ENCODE measurements around the gene TRIM56. TPM values are rescaled to one million over a fixed set of nuclear protein-coding genes. Genes with fewer than 3 reads are reported as not detected.

Gene TRIM56
- total RNA-seq, 2 experiments from 2014 or later: 29.9 to 31.8 TPM

DNA sequence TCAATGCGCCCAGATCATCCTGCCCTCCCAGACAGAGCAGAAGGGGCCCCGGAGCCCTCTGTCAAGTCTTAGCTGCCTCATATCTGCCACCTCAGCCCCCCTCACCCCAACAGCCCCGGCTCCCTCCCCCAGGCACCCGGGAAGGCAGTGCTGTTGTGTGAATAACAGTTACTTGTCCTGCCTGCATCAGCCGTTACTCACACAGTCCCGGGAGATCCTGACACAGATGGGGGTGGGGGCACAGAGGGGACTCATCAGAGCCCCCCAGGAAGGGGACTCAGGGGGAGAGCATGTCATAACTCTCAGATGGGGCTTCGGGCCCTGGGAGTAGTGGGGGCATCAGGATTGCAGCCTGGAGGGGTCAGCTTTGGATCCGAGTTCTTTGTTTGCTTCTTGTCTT lies 29.2 kb downstream of the TRIM56 start:
- Histone ChIP-seq H3K27me3 (ENCODE audit: control insufficient read depth in 1 of 2, insufficient read depth in 2 of 2, low read length in 2 of 2) (peaks cover 0 to 3% of the 10 kb centered on the region in 2 experiments), H3K4me3 (ENCODE audit: low read length) (no peak overlapping the region), H3K9me3 (ENCODE audit: control insufficient read depth in 1 of 2, insufficient read depth in 1 of 2, low read length in 2 of 2) (peaks cover 0 to 4% of the 10 kb centered on the region in 2 experiments), H3K27ac (ENCODE audit: low read depth in 1 of 2, low read length in 2 of 2) (no peak overlapping the region), H3K36me3 (ENCODE audit: insufficient read depth, low read length) (no peaks in the 10 kb centered on the region), H3K4me1 (ENCODE audit: insufficient read depth, low read length) (no peaks in the 10 kb centered on the region)
- Mint-ChIP-seq H3K4me1 (ENCODE audit: low read depth) (no peaks in the 10 kb centered on the region), H3K9me3 (no peaks in the 10 kb centered on the region), H3K27me3 (peaks cover 8% of the 10 kb centered on the region), H3K27ac (no peak overlapping the region), H3K36me3 (ENCODE audit: low read depth) (no peaks in the 10 kb centered on the region), H3K4me3 (no peak overlapping the region)
- TF ChIP-seq, protein P1, sequence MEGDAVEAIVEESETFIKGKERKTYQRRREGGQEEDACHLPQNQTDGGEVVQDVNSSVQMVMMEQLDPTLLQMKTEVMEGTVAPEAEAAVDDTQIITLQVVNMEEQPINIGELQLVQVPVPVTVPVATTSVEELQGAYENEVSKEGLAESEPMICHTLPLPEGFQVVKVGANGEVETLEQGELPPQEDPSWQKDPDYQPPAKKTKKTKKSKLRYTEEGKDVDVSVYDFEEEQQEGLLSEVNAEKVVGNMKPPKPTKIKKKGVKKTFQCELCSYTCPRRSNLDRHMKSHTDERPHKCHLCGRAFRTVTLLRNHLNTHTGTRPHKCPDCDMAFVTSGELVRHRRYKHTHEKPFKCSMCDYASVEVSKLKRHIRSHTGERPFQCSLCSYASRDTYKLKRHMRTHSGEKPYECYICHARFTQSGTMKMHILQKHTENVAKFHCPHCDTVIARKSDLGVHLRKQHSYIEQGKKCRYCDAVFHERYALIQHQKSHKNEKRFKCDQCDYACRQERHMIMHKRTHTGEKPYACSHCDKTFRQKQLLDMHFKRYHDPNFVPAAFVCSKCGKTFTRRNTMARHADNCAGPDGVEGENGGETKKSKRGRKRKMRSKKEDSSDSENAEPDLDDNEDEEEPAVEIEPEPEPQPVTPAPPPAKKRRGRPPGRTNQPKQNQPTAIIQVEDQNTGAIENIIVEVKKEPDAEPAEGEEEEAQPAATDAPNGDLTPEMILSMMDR (IDR thresholded peaks at IDR 0.05): no peak
- intact Hi-C loops (cut with DNase I, micrococcal nuclease): no loop called here
- ChIA-PET POLR2A (no interaction called here), CTCF (no interaction called here)
- DNase-seq (no peak), ATAC-seq (ENCODE audit: poor library complexity) (no peak)

DNA sequence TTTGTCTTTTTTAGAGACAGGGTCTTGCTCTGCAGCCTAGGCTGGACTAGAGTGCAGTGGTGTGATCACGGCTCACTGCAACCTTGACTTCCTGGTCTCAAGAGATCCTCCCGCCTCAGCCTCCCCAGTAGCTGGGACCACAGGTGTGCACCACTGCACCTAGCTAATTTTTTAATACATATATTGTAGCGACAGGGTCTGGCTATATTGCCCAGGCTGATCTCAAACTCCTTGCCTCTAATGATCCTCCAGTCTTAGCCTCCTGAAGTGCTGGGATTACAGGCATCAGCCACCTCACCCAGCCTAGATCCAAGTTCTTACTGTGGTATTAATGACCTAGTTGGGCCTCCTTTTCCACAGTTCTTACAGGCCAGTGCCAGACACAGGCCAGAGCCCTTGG lies 29.9 kb downstream of the TRIM56 start:
- POLR2A ChIA-PET: no interaction called here
- H3K4me3 Mint-ChIP-seq: no peak overlapping the region
- H3K4me1 ChIP-seq (ENCODE audit: insufficient read depth, low read length): no peaks in the 10 kb centered on the region

DNA sequence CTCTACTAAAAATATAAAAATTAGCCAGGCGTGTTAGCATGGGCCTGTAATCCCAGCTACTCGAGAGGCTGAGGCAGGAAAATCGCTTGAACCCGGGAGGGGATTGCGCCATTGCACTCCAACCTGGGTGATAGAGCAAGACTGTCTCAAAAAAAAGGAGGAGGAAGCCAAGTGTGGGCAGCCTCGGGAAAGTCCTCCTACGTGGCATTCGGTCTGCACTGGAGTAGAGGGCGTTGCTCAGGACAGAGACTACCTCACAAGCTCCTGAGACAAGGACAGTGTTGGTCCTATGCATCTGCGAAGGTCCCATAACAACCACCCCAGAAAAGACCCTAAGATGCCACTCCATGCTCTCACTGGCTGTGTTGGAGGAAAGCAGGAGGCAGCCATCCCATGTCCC lies 31.6 kb downstream of the TRIM56 start:
- Mint-ChIP-seq H3K4me1 (ENCODE audit: low read depth) (no peaks in the 10 kb centered on the region), H3K27me3 (peaks cover 25% of the 10 kb centered on the region), H3K27ac (no peak overlapping the region), H3K36me3 (ENCODE audit: low read depth) (no peaks in the 10 kb centered on the region), H3K4me3 (no peak overlapping the region), H3K9me3 (no peaks in the 10 kb centered on the region)
- Histone ChIP-seq H3K9me3 (ENCODE audit: control insufficient read depth in 1 of 2, insufficient read depth in 1 of 2, low read length in 2 of 2) (peaks cover 0 to 4% of the 10 kb centered on the region in 2 experiments), H3K4me1 (ENCODE audit: insufficient read depth, low read length) (peaks cover under 1% of the 10 kb centered on the region), H3K27me3 (ENCODE audit: control insufficient read depth in 1 of 2, insufficient read depth in 2 of 2, low read length in 2 of 2) (peaks cover 2 to 5% of the 10 kb centered on the region in 2 experiments), H3K36me3 (ENCODE audit: insufficient read depth, low read length) (no peaks in the 10 kb centered on the region), H3K27ac (ENCODE audit: low read depth in 1 of 2, low read length in 2 of 2) (no peak overlapping the region), H3K4me3 (ENCODE audit: low read length) (no peak overlapping the region)
- TF ChIP-seq, protein P1 (IDR thresholded peaks at IDR 0.05): no peak
- ATAC-seq (ENCODE audit: poor library complexity): no peak
- CTCF ChIA-PET: no interaction called here
- POLR2A ChIA-PET: no interaction called here
- intact Hi-C loops (cut with DNase I, micrococcal nuclease): no loop called here
- no peak for DNase-seq

More for the DNA sequence above, 29.9 kb downstream of the TRIM56 start:
- ATAC-seq (ENCODE audit: poor library complexity) (no peak), DNase-seq (no peak)
- H3K27me3 Mint-ChIP-seq: peaks cover 14% of the 10 kb centered on the region
- no peak overlapping the region for H3K27ac Mint-ChIP-seq
- no peaks in the 10 kb centered on the region for H3K36me3 Mint-ChIP-seq (ENCODE audit: low read depth)
- peaks cover 0 to 4% of the 10 kb centered on the region in 2 experiments for H3K9me3 ChIP-seq (ENCODE audit: control insufficient read depth in 1 of 2, insufficient read depth in 1 of 2, low read length in 2 of 2)
- intact Hi-C loops (cut with DNase I, micrococcal nuclease): no loop called here
- H3K4me1 Mint-ChIP-seq (ENCODE audit: low read depth): no peaks in the 10 kb centered on the region
- H3K9me3 Mint-ChIP-seq: no peaks in the 10 kb centered on the region
- peaks cover 0 to 3% of the 10 kb centered on the region in 2 experiments for H3K27me3 ChIP-seq (ENCODE audit: control insufficient read depth in 1 of 2, insufficient read depth in 2 of 2, low read length in 2 of 2)
- H3K4me3 ChIP-seq (ENCODE audit: low read length): no peak overlapping the region
- H3K36me3 ChIP-seq (ENCODE audit: insufficient read depth, low read length): no peaks in the 10 kb centered on the region
- no peak overlapping the region for H3K27ac ChIP-seq (ENCODE audit: low read depth in 1 of 2, low read length in 2 of 2)
- CTCF ChIA-PET: no interaction called here
- TF ChIP-seq, protein P1 (IDR thresholded peaks at IDR 0.05): no peak

Measured in CD4-positive, alpha-beta T cell (primary cell).